ENCODE data around the gene NLRC5. TPM values are rescaled to one million over a fixed set of nuclear protein-coding genes. Genes with fewer than 3 reads are reported as not detected.

NLRC5 gene
- total RNA-seq, 4 donors from 2014 or later = 18.0 to 139 (median 30.6) TPM

GRCh38 chr16:56985962-56986360, 3.4 kb upstream of the NLRC5 start:
- no peak for TF ChIP-seq CTCF (IDR thresholded peaks at IDR 0.05; ENCODE audit: low read depth)

- TF ChIP-seq CTCF (IDR thresholded peaks at IDR 0.05; ENCODE audit: low read depth) = no peak
Measured at GRCh38 chr16:56986361-56986760, 3.0 kb upstream of the NLRC5 start.

- TF ChIP-seq CTCF (IDR thresholded peaks at IDR 0.05; ENCODE audit: low read depth) = no peak
Measured at GRCh38 chr16:56987692-56988091, 1.7 kb upstream of the NLRC5 start.

- TF ChIP-seq CTCF (IDR thresholded peaks at IDR 0.05; ENCODE audit: low read depth) = no peak
Measured at GRCh38 chr16:56988161-56988947, 1.0 kb upstream of the NLRC5 start.

GRCh38 chr16:56989988-56990387, 631 bp downstream of the NLRC5 start:
- TF ChIP-seq CTCF (IDR thresholded peaks at IDR 0.05; ENCODE audit: low read depth) = no peak

GRCh38 chr16:56990407-56991286, 1.3 kb downstream of the NLRC5 start:
- TF ChIP-seq CTCF (IDR thresholded peaks at IDR 0.05; ENCODE audit: low read depth) = no peak

- TF ChIP-seq CTCF (IDR thresholded peaks at IDR 0.05; ENCODE audit: low read depth) = no peak
Measured at GRCh38 chr16:56993204-56993603, 3.8 kb downstream of the NLRC5 start.

All from subcutaneous adipose tissue (tissue), 4 donors.